CD4-positive, alpha-beta T cell (primary cell): ENCODE data around the gene CAB39L. TPM values are rescaled to one million over a fixed set of nuclear protein-coding genes. Genes with fewer than 3 reads are reported as not detected.

Experiments
- ATAC-seq: fragments of 200-7000 bp; cut with Tn5 transposase; one replicate; pipeline ENCODE4 v1.10.0; 2022; ENCODE audit warnings: mild to moderate bottlenecking; ENCODE audit not compliant: poor library complexity
- CTCF ChIA-PET: fragments of 350-600 bp; sonication (Branson Sonifier 250); formaldehyde crosslinking; loops from one replicate; lab custom pipeline; 2021; ENCODE audit warnings: antibody characterized with exemption, inconsistent platforms; lab: Charles Lee
- POLR2A ChIA-PET: fragments of 350-600 bp; sonication (Branson Sonifier 250); formaldehyde crosslinking; loops from one replicate; lab custom pipeline; 2021; ENCODE audit warnings: antibody characterized with exemption, inconsistent platforms; lab: Charles Lee
- DNase-seq, 14 experiments: peaks; one replicate each; pipeline ENCODE4 v3.0.0-alpha.2; 2013 to 2020; ENCODE audit warnings: mixed read lengths in 2 of 14
- H3K27ac ChIP-seq, 2 donors: one replicate each; pipeline versions ENCODE4 v1.5.1 to v1.7.0; 2013; ENCODE audit warnings: low read length in 2 of 2, low read depth in 1 of 2, mild to moderate bottlenecking in 1 of 2
- H3K27me3 ChIP-seq, 2 experiments: 1 replicate in 1 of 2; 2 replicates in 1 of 2; pipeline versions ENCODE4 v1.6.1 to v1.7.0; 2013; ENCODE audit warnings: low read length in 2 of 2, control low read depth in 1 of 2, mild to moderate bottlenecking in 1 of 2, moderate library complexity in 1 of 2; ENCODE audit not compliant: insufficient read depth in 2 of 2, control insufficient read depth in 1 of 2
- H3K36me3 ChIP-seq: one replicate; pipeline ENCODE4 v1.6.1; 2013; ENCODE audit warnings: low read length, control low read depth; ENCODE audit not compliant: insufficient read depth
- H3K4me1 ChIP-seq: one replicate; pipeline ENCODE4 v1.6.1; 2013; ENCODE audit warnings: low read length, control low read depth; ENCODE audit not compliant: insufficient read depth
- H3K4me3 ChIP-seq: one replicate; pipeline ENCODE4 v1.5.1; 2013; ENCODE audit warnings: mild to moderate bottlenecking, low read length, moderate library complexity
- H3K9me3 ChIP-seq, 2 experiments: 1 replicate in 1 of 2; 2 replicates in 1 of 2; pipeline versions ENCODE4 v1.6.1 to v1.7.0; 2013; ENCODE audit warnings: low read length in 2 of 2, mild to moderate bottlenecking in 2 of 2, control low read depth in 1 of 2, moderate library complexity in 1 of 2; ENCODE audit not compliant: control insufficient read depth in 1 of 2, insufficient read depth in 1 of 2
- H3K27ac Mint-ChIP-seq: one replicate; pipeline ENCODE4 v1.8.0; 2020; ENCODE audit warnings: mixed read lengths
- H3K27me3 Mint-ChIP-seq: one replicate; pipeline ENCODE4 v1.8.0; 2021; ENCODE audit warnings: mixed read lengths
- H3K36me3 Mint-ChIP-seq: one replicate; pipeline ENCODE4 v1.8.0; 2021; ENCODE audit warnings: low read depth, mixed read lengths
- H3K4me1 Mint-ChIP-seq: one replicate; pipeline ENCODE4 v1.8.0; 2021; ENCODE audit warnings: low read depth, mixed read lengths
- H3K4me3 Mint-ChIP-seq: one replicate; pipeline ENCODE4 v1.8.0; 2020; ENCODE audit warnings: mild to moderate bottlenecking, mixed read lengths
- H3K9me3 Mint-ChIP-seq: one replicate; pipeline ENCODE4 v1.8.0; 2020; ENCODE audit warnings: mixed read lengths
- intact Hi-C, 2 experiments: fragments of 100-400 bp; cut with DNase I in 1 of 2; cut with micrococcal nuclease in 1 of 2; formaldehyde crosslinking; loops; one replicate each; pipeline versions ENCODE4 v1.15.1 to v1.9.0; 2023 to 2025; cut with DNase I, micrococcal nuclease
- total RNA-seq, 174 experiments: library from RNA in 2 of 174; stranded (reverse) in 2 of 174; gene quantifications; one replicate each; pipeline ENCODE4 v1.2.3 and lab custom pipeline; 2021 to 2026
- TF ChIP-seq, protein P1 (sequence below): fragments of 200-600 bp; IDR thresholded peaks from one replicate; pipeline ENCODE4 v1.8.0; 2022; ENCODE audit warnings: antibody characterized with exemption, mild to moderate bottlenecking

The CAB39L gene
- total RNA-seq, 2 experiments from 2014 or later = 1.9 to 2.5 TPM

DNA sequence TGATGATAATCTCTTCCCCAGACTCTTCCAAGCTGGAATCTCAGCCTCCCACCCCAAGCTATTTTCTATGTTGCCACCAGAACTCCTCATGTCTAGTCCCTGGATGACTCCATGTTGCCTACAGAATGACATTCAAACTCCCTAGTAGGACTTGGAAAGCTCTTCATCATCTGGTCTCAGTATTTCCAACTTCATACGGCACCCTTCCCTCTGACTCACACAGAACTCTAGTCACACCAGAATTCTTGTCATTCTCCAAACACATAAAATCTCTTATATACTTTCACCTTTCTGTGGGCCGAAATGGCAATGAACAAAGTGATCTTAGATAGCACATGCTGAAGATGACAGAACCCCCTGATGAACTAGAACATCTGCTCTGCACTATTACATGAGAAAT lies 86.2 kb downstream of the CAB39L start:
- no peak overlapping the region for H3K27ac Mint-ChIP-seq
- H3K4me3 ChIP-seq = no peak overlapping the region
- ChIA-PET CTCF (no interaction called here), POLR2A (no interaction called here)
- no peak overlapping the region for H3K4me3 Mint-ChIP-seq
- no peak for ATAC-seq
- TF ChIP-seq, protein P1, sequence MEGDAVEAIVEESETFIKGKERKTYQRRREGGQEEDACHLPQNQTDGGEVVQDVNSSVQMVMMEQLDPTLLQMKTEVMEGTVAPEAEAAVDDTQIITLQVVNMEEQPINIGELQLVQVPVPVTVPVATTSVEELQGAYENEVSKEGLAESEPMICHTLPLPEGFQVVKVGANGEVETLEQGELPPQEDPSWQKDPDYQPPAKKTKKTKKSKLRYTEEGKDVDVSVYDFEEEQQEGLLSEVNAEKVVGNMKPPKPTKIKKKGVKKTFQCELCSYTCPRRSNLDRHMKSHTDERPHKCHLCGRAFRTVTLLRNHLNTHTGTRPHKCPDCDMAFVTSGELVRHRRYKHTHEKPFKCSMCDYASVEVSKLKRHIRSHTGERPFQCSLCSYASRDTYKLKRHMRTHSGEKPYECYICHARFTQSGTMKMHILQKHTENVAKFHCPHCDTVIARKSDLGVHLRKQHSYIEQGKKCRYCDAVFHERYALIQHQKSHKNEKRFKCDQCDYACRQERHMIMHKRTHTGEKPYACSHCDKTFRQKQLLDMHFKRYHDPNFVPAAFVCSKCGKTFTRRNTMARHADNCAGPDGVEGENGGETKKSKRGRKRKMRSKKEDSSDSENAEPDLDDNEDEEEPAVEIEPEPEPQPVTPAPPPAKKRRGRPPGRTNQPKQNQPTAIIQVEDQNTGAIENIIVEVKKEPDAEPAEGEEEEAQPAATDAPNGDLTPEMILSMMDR = no peak
- no peaks in the 10 kb centered on the region for H3K9me3 ChIP-seq
- no peaks in the 10 kb centered on the region for H3K27me3 Mint-ChIP-seq
- no peaks in the 10 kb centered on the region for H3K27me3 ChIP-seq
- peaks cover 4% of the 10 kb centered on the region for H3K36me3 ChIP-seq
- no peaks in the 10 kb centered on the region for H3K4me1 ChIP-seq
- intact Hi-C loops = no loop called here
- H3K9me3 Mint-ChIP-seq = peaks cover 2% of the 10 kb centered on the region
- DNase-seq = no peak
- no peaks in the 10 kb centered on the region for H3K4me1 Mint-ChIP-seq
- H3K27ac ChIP-seq = no peak overlapping the region
- H3K36me3 Mint-ChIP-seq = peaks cover 28% of the 10 kb centered on the region

DNA sequence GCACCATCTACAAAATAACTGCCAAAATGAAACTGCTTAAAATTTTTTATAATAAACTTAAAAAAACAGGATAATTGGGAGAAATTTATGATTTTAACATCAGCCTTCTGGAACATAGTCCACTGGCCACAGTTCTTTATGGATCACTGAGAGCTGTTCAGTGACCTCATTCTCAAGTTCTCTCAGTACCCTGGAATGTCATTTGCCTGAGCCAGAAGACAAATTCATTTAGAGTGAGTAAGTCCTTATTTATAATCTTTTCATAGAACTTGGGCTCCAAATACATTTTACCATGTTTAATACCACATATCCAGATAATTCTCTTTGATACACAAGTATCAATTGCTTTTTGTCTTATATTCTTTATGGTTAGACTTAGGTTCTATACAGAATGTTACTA lies 87.6 kb downstream of the CAB39L start:
- intact Hi-C loops = no loop called here
- TF ChIP-seq, protein P1 = no peak
- H3K36me3 ChIP-seq = peaks cover 4% of the 10 kb centered on the region
- ATAC-seq = no peak
- no peak overlapping the region for H3K4me3 Mint-ChIP-seq
- H3K4me1 Mint-ChIP-seq = no peaks in the 10 kb centered on the region
- no peak overlapping the region for H3K27ac ChIP-seq
- H3K9me3 Mint-ChIP-seq = peaks cover 2% of the 10 kb centered on the region
- DNase-seq = no peak
- peaks cover 24% of the 10 kb centered on the region for H3K36me3 Mint-ChIP-seq
- POLR2A ChIA-PET = no interaction called here
- CTCF ChIA-PET = no interaction called here
- H3K4me3 ChIP-seq = no peak overlapping the region
- H3K27ac Mint-ChIP-seq = no peak overlapping the region
- H3K9me3 ChIP-seq = no peaks in the 10 kb centered on the region
- no peaks in the 10 kb centered on the region for H3K27me3 ChIP-seq
- H3K27me3 Mint-ChIP-seq = no peaks in the 10 kb centered on the region
- H3K4me1 ChIP-seq = no peaks in the 10 kb centered on the region

DNA sequence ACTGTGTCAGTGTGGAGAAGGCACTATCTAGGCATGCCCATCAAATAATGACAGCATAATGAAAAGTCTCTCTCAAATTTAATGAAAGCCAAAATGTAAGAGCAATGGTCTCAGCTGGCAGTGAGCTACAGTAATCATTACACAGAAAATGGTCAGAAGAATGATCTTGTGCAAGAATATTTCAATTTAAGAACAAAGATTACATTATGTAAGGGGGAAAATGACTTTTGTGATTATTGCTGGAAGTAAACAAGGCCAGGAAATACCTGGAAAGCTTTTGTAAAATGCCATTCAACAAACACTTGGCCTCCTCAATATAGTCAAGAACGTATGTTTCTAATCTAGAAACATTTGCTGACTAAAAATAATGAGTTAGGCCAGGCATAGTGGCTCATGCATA lies 89.1 kb downstream of the CAB39L start:
- intact Hi-C loops = no loop called here
- H3K27ac Mint-ChIP-seq = no peak overlapping the region
- ChIA-PET POLR2A (no interaction called here), CTCF (interaction anchor here (0.6 kb wide), 1 partner anchor 445 kb away, joined by 3 read pairs; no protein-coding TSS in a partner anchor)
- ATAC-seq = no peak
- no peak overlapping the region for H3K4me3 Mint-ChIP-seq
- Histone ChIP-seq H3K27me3 (no peaks in the 10 kb centered on the region), H3K36me3 (peaks cover 4% of the 10 kb centered on the region), H3K9me3 (no peaks in the 10 kb centered on the region), H3K4me1 (no peaks in the 10 kb centered on the region), H3K4me3 (no peak overlapping the region), H3K27ac (no peak overlapping the region)
- H3K27me3 Mint-ChIP-seq = no peaks in the 10 kb centered on the region
- peaks cover 2% of the 10 kb centered on the region for H3K9me3 Mint-ChIP-seq
- TF ChIP-seq, protein P1 = no peak
- H3K4me1 Mint-ChIP-seq = no peaks in the 10 kb centered on the region
- DNase-seq = no peak
- H3K36me3 Mint-ChIP-seq = peaks cover 21% of the 10 kb centered on the region
